C4-2B (cell line): ENCODE results near the gene CACNA1G.

Source experiments
- H3K27ac ChIP-seq: fragments of 450-650 bp; 2 replicates; pipeline ENCODE4 v1.5.1; 2017
- ZFX ChIP-seq: fragments of 450-650 bp; IDR thresholded peaks from 2 replicates; pipeline ENCODE4 v1.6.1; 2017
- TF ChIP-seq, protein P1 (sequence below): fragments of 450-650 bp; conservative IDR thresholded peaks from 2 replicates; pipeline ENCODE4 v1.5.1; 2017; ENCODE audit warnings: mild to moderate bottlenecking

Gene CACNA1G

DNA sequence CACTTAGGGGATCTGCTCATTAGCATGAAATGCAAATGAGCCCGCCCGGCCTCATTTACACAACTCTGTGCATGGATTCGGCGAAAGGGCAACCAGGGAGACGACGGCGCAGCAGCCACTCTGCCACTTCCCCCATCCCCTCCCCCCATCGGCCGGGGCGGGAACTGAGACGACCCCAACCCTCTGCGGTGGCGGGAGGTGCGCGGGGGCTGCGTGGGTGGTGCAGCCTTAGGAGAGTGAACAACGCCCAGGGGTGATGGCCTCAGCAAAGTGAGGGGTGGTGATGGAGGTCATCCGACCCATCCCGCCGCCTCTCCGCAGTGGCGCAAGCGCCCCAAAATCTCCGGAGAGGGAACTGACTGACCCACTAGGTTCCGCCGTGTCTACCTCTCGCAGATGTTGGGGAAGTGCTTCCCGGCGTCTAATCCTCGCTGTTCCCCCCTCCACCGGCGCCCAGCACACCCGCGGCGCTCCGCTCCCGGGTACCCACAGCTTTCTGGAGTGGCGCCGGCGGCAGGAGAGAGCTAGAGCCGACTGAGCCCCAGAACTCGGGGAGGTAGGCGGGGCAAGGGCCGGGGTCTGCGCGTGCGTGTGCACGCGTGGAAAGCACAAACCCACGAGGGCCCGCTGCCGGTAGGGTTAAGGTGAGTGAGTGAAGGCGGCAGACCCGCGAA, 1.4 kb upstream of the CACNA1G start:
- H3K27ac ChIP-seq, result no peak overlapping the region

DNA sequence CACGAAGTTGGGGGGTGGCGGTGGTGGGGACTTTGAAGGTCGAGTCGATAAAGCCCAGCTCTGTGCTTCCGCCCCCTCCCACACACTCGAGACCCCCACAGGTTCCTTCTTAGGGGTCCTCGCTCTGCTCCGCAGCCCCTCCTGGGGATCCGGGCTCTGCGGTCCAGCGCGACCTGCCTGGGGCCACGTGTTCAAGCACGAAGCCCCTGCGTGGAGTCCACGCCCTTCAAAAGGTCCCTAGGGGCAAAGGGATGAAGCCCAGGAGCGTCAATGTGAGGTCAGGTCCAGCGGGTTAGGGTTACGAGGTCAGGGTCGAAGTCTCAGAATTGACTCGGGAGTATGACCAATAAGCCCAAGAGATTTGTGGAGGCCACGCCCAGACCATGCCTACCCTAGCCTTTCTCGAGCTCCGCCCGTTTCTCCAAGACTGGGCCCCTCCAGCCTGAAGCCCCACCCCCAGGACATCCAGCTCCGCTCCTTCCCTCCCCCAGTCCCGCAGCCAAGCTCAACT, 786 bp upstream of the CACNA1G start:
- TF ChIP-seq, protein P1, sequence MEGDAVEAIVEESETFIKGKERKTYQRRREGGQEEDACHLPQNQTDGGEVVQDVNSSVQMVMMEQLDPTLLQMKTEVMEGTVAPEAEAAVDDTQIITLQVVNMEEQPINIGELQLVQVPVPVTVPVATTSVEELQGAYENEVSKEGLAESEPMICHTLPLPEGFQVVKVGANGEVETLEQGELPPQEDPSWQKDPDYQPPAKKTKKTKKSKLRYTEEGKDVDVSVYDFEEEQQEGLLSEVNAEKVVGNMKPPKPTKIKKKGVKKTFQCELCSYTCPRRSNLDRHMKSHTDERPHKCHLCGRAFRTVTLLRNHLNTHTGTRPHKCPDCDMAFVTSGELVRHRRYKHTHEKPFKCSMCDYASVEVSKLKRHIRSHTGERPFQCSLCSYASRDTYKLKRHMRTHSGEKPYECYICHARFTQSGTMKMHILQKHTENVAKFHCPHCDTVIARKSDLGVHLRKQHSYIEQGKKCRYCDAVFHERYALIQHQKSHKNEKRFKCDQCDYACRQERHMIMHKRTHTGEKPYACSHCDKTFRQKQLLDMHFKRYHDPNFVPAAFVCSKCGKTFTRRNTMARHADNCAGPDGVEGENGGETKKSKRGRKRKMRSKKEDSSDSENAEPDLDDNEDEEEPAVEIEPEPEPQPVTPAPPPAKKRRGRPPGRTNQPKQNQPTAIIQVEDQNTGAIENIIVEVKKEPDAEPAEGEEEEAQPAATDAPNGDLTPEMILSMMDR, result no peak
- no peak for TF ChIP-seq ZFX
- no peak overlapping the region for H3K27ac ChIP-seq

More for the DNA sequence above, 1.4 kb upstream of the CACNA1G start:
- TF ChIP-seq, protein P1, result no peak
- TF ChIP-seq ZFX, result no peak

DNA sequence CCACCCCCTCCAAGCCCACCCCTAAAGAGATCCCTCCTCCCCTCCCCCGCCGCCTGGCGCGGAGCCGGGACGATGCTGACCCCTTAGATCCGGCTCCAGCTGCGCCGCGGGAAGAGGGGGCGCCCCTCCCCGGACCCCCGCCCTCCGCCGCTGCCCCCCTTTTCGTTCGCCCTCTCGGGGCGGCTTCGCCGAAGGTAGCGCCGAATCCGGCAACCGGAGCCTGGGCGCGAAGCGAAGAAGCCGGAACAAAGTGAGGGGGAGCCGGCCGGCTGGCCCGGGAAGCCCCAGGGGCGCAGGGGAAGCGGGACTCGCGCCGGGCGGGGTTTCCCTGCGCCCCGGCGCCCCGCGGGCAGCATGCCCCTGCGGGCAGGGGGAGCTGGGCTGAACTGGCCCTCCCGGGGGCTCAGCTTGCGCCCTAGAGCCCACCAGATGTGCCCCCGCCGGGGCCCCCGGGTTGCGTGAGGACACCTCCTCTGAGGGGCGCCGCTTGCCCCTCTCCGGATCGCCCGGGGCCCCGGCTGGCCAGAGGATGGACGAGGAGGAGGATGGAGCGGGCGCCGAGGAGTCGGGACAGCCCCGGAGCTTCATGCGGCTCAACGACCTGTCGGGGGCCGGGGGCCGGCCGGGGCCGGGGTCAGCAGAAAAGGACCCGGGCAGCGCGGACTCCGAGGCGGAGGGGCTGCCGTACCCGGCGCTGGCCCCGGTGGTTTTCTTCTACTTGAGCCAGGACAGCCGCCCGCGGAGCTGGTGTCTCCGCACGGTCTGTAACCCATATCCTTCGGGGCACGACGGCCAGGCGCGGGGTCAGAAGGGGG, 623 bp downstream of the CACNA1G start:
- TF ChIP-seq, protein P1, result no peak
- no peak for TF ChIP-seq ZFX
- H3K27ac ChIP-seq, result no peak overlapping the region

DNA sequence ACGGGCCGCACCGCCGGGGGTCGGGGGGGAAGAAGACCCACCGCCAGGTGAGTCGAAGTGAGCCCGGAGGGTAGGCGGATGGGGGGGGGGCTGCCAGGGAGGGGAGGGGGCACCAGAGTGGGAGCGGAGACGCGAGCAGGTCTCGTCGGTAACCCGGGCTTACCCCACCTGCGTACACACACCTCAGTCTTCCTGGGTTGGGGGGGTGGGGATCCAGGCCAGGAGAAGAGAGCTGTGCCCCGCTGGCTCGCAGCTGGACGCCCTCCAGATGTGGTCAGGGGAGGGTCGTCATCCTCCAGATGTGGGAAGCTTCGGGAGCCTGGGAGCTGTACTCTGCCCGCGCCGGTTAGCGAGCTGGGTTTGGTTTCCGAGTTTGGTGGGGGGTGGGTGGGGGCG, 1.2 kb downstream of the CACNA1G start:
- no peak for TF ChIP-seq ZFX
- TF ChIP-seq, protein P1, result no peak
- no peak overlapping the region for H3K27ac ChIP-seq

DNA sequence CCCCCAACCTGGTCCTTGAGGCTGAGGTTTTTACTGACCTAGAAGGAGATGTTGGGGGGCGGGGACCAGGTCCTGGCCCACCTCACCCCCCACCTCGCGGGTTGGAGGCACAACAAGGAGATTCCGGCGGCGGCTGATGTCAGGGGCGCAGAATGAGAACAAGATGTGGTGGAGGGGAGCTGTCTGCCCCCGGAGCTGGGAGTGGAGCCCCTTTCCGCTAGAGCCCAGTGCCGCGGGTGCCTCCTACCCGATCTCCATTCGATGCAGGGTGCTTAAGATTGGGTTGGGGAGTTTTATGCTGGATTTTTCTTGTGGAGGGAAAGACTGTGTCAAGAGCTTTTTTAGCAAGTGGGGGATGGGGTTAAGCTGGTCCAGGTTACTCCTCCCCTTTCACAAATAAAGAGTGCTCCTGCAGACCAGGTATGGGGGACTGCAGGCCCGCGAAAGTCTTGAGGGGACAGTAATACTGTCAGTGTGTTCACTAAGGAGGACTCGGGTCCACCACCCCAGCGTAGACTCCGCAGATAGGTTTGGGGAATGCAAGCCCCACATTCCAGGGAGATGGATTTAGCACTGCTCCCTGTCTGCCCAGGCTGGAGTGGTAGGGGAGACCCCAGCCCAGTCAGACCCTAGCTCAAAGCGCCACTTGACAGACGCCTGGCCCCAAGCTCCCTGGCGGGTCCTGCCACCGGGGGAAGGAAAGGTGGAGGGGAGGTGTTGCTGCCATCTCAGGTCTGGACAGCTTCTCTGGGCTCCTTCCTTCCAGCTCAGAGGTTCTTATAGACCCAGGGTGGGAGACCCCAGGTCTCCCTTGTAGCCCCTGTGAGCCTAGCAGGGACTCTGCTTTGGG, 2.0 kb downstream of the CACNA1G start:
- TF ChIP-seq, protein P1, result no peak
- no peak for TF ChIP-seq ZFX
- no peak overlapping the region for H3K27ac ChIP-seq

DNA sequence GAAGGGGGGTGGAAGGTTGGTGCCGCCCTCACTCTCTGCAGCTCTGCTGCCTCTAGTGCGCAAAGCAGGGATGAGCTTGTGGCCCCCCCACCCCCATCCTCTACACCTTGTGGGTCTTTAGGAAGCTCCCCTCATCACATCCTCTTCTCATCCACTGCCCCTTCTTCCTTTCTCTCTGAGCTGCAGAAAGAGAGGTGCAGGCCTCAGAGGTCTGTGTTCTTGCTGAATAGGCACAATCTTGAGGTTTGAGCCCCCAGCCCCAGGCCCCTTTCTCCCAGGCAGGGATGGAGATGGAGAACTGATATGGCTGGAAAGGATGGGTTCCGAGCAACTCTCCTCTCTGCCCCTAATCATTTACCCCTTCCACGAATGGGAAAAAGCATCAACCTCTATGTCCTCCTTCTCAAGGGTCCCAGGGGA, 2.6 kb downstream of the CACNA1G start:
- no peak for TF ChIP-seq ZFX
- TF ChIP-seq, protein P1, result no peak
- H3K27ac ChIP-seq, result no peak overlapping the region
